Thyroid gland (tissue), 4 donors: ENCODE data around the gene FNDC3B.

Experiments
- CTCF ChIP-seq, 6 experiments: fragments of 200-600 bp in 3 of 6; fragments of 450-650 bp in 3 of 6; sonication (generic) in 3 of 6; IDR thresholded peaks; one replicate each; pipeline ENCODE4 v1.5.1; 2016 to 2019; ENCODE audit warnings: antibody characterized with exemption in 6 of 6, mild to moderate bottlenecking in 2 of 6, inconsistent platforms in 1 of 6, moderate library complexity in 1 of 6
- POLR2A ChIP-seq, 2 donors: fragments of 450-650 bp; IDR thresholded peaks; one replicate each; pipeline ENCODE4 v1.6.1; 2017; ENCODE audit warnings: antibody characterized with exemption in 2 of 2, mild to moderate bottlenecking in 2 of 2, moderate library complexity in 1 of 2

GRCh38 chr3:172241405-172241804 lies 202.0 kb downstream of the FNDC3B start:
- TF ChIP-seq CTCF (IDR thresholded peaks at IDR 0.05) (no peak), POLR2A (IDR thresholded peaks at IDR 0.05) (no peak)
